ENCODE measurements around the gene HDAC11. TPM values are rescaled to one million over a fixed set of nuclear protein-coding genes. Genes with fewer than 3 reads are reported as not detected.

HDAC11 gene
- total RNA-seq, 4 donors from 2014 or later: 19.8 to 44.0 (median 27.1) TPM

- peak overlapping the region in 1 of 4 donors; percentile 43 for H3K27ac ChIP-seq
Measured at GRCh38 chr3:13517253-13517977, 37.3 kb downstream of the HDAC11 start.

DNA sequence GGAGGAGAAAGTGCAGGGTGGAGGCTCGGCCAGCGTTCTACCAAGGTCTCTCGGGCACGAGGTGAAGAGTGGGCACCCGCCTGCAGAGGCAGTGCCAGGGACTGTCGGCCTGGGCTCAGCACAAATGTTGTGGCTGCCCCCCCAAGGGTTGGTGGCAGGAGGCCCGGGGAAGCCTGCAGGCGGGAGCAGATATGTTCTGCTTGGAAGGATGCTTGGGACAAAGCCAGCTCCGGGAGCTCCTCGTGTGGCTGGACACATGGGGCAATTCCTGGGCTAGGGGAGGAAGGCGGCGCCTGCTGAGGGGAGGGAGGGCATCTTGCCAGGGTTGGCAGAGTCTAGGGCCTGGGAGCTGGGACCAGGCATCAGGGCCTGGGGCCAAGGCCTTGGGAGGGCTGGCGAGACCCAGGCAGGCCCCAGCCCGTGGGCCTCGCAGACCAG, 38.4 kb downstream of the HDAC11 start:
- Histone ChIP-seq H3K27me3 (no peaks in the 10 kb centered on the region), H3K27ac (no peak overlapping the region), H3K4me1 (no peaks in the 10 kb centered on the region), H3K4me3 (no peak overlapping the region), H3K36me3 (no peaks in the 10 kb centered on the region), H3K9me3 (no peaks in the 10 kb centered on the region)
- TF ChIP-seq POLR2A (IDR thresholded peaks at IDR 0.05) (no peak), EP300 (IDR thresholded peaks at IDR 0.05; ENCODE audit: low read depth) (no peak), CTCF (IDR thresholded peaks at IDR 0.05) (no peak)
- DNase-seq: no peak
- in situ Hi-C loops (cut with MboI; ENCODE audit: low pct_ligation_motif_present in 1 of 4, low pct_unique_long_range_greater_than_20kb in 1 of 4, low sequenced_read_pairs in 3 of 4): no loop called here
- WGBS, 2 donors (ENCODE audit: low coverage in 1 of 2): 76% methylated on average over 15 of the region's 15 CpGs; no CpG with 5 or more reads in 1 of the 2 donors
- intact Hi-C loops (cut with DNase I; ENCODE audit: low total_unique reads): no loop called here

More at GRCh38 chr3:13517253-13517977, 37.3 kb downstream of the HDAC11 start:
- no peaks in the 10 kb centered on the region for H3K27me3 ChIP-seq
- in situ Hi-C loops (cut with MboI; ENCODE audit: low pct_ligation_motif_present in 1 of 4, low pct_unique_long_range_greater_than_20kb in 1 of 4, low sequenced_read_pairs in 3 of 4) (no loop called here), intact Hi-C loops (cut with DNase I; ENCODE audit: low total_unique reads) (no loop called here)
- WGBS, 2 donors (ENCODE audit: low coverage in 1 of 2): 79% methylated on average over 18 of the region's 18 CpGs; no CpG with 5 or more reads in 1 of the 2 donors
- no peaks in the 10 kb centered on the region for H3K36me3 ChIP-seq
- TF ChIP-seq EP300 (IDR thresholded peaks at IDR 0.05; ENCODE audit: low read depth) (no peak), POLR2A (IDR thresholded peaks at IDR 0.05) (no peak), CTCF (IDR thresholded peaks at IDR 0.05) (no peak), POLR2AphosphoS5 (IDR thresholded peaks at IDR 0.05) (no peak)
- no peaks in the 10 kb centered on the region for H3K9me3 ChIP-seq
- DNase-seq: no peak
- H3K4me3 ChIP-seq: no peak overlapping the region
- H3K4me1 ChIP-seq: no peaks in the 10 kb centered on the region

DNA sequence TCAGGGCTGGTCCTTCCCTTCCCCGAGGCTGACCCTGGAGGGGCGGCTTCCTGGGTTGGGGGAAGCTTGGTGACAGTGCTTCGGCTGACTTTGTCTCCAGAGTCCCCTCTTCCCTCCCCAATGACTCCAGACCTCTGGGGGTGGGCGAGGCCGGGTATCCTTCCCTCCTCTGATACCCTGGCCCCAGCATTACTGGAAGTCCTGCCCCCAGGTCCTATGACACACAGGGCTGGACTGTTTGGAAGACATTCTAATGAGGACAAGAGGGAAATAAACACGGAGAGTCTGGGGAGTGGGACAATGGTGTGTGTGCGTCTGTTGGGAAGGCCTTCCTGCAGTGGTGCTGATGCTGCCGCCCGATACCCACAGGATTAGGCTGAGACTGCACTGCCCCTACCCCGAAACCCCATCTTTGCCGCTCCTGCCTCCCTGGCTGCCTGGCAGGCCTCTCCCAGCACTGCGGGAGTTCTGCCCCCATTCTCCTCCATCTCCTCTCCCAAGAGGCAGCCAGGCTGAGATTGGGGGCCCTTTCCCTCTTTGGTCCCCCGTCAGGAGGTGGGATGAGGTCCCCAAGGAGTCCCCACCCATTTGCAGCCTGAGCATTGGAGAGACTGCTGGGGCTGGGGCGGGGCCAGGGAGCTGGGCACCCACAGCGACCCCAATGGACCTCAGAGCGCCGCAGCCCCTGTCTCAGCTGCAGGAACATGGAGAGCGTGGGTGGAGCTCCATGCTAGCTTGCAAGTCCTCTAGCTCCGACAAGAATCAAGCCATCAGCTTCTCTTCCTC, 39.1 kb downstream of the HDAC11 start:
- DNase-seq: no peak
- intact Hi-C loops (cut with DNase I; ENCODE audit: low total_unique reads): no loop called here
- Histone ChIP-seq H3K4me3 (no peak overlapping the region), H3K4me1 (no peaks in the 10 kb centered on the region), H3K36me3 (no peaks in the 10 kb centered on the region), H3K27ac (no peak overlapping the region), H3K9me3 (no peaks in the 10 kb centered on the region), H3K27me3 (no peaks in the 10 kb centered on the region)
- 87% methylated on average over 12 of the region's 19 CpGs; no CpG with 5 or more reads in 1 of the 2 donors for WGBS, 2 donors (ENCODE audit: low coverage in 1 of 2)
- in situ Hi-C loops (cut with MboI; ENCODE audit: low pct_ligation_motif_present in 1 of 4, low pct_unique_long_range_greater_than_20kb in 1 of 4, low sequenced_read_pairs in 3 of 4): no loop called here
- TF ChIP-seq POLR2A (IDR thresholded peaks at IDR 0.05) (no peak), POLR2AphosphoS5 (IDR thresholded peaks at IDR 0.05) (no peak), CTCF (IDR thresholded peaks at IDR 0.05) (no peak), EP300 (IDR thresholded peaks at IDR 0.05; ENCODE audit: low read depth) (no peak)

- Histone ChIP-seq H3K4me3 (no peak overlapping the region), H3K27ac (no peak overlapping the region), H3K27me3 (no peaks in the 10 kb centered on the region), H3K4me1 (no peaks in the 10 kb centered on the region), H3K9me3 (no peaks in the 10 kb centered on the region), H3K36me3 (no peaks in the 10 kb centered on the region)
- TF ChIP-seq CTCF (IDR thresholded peaks at IDR 0.05) (no peak), POLR2AphosphoS5 (IDR thresholded peaks at IDR 0.05) (no peak), EP300 (IDR thresholded peaks at IDR 0.05; ENCODE audit: low read depth) (no peak), POLR2A (IDR thresholded peaks at IDR 0.05) (no peak)
- intact Hi-C loops (cut with DNase I; ENCODE audit: low total_unique reads): no loop called here
- in situ Hi-C loops (cut with MboI; ENCODE audit: low pct_ligation_motif_present in 1 of 4, low pct_unique_long_range_greater_than_20kb in 1 of 4, low sequenced_read_pairs in 3 of 4): no loop called here
- 75 to 79% methylated on average over 2 to 9 of the region's 9 CpGs for WGBS, 2 donors (ENCODE audit: low coverage in 1 of 2)
- no peak for DNase-seq
Measured at GRCh38 chr3:13520326-13520880, 40.3 kb downstream of the HDAC11 start.
